ENCODE measurements around the gene PNN.
"Not testable (repeated sequence)": the region's sequence is repeated elsewhere in the genome, so short reads cannot be mapped to it uniquely, and the experiment has no call there.

GRCh38 chr14:39137835-39138234, 37.2 kb upstream of the PNN start:
- not testable (repeated sequence) for TF ChIP-seq CTCF (IDR thresholded peaks at IDR 0.05; ENCODE audit: extremely low read depth in 1 of 2, insufficient read depth in 1 of 2, low read depth in 1 of 2, low read length in 2 of 2); POLR2A (IDR thresholded peaks at IDR 0.05; ENCODE audit: low read depth, low read length); POLR2AphosphoS5 (IDR thresholded peaks at IDR 0.05; ENCODE audit: insufficient read depth, low read depth, low read length); MYC (IDR thresholded peaks at IDR 0.05; ENCODE audit: low read depth, low read length); EZH2 (IDR thresholded peaks at IDR 0.05; ENCODE audit: borderline replicate concordance, low read depth, low read length, severe bottlenecking); JUN (IDR thresholded peaks at IDR 0.05; ENCODE audit: borderline replicate concordance, insufficient read depth, insufficient read length, low read depth); FOS (IDR thresholded peaks at IDR 0.05; ENCODE audit: borderline replicate concordance, insufficient read depth, low read length)
- TF ChIP-seq, protein P1, sequence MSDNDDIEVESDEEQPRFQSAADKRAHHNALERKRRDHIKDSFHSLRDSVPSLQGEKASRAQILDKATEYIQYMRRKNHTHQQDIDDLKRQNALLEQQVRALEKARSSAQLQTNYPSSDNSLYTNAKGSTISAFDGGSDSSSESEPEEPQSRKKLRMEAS (IDR thresholded peaks at IDR 0.05; ENCODE audit: insufficient read depth, insufficient read length) = not testable (repeated sequence)
